Activated T-helper 17 cell treated with anti-CD3 and anti-CD28 coated beads, Interleukin-2, amount 50 U/mL, for 72 hours (primary cell): ENCODE measurements around the gene TADA3. TPM values are rescaled to one million over a fixed set of nuclear protein-coding genes. Genes with fewer than 3 reads are reported as not detected.

Source experiments
- ATAC-seq: fragments of 150-1000 bp; cut with Tn5 transposase; replicated peaks from 2 replicates; pipeline ENCODE4 v1.10.0; 2021; ENCODE audit warnings: mild to moderate bottlenecking, moderate library complexity
- H3K27ac Mint-ChIP-seq: one replicate; pipeline ENCODE4 v1.8.0; 2022; ENCODE audit warnings: mixed read lengths
- H3K27me3 Mint-ChIP-seq: one replicate; pipeline ENCODE4 v1.8.0; 2022; ENCODE audit warnings: mixed read lengths
- H3K36me3 Mint-ChIP-seq: one replicate; pipeline ENCODE4 v1.8.0; 2022; ENCODE audit warnings: low read depth, mild to moderate bottlenecking, mixed read lengths
- H3K4me1 Mint-ChIP-seq: one replicate; pipeline ENCODE4 v1.8.0; 2022; ENCODE audit warnings: mixed read lengths
- H3K4me3 Mint-ChIP-seq: one replicate; pipeline ENCODE4 v1.8.0; 2022; ENCODE audit warnings: mild to moderate bottlenecking, mixed read lengths
- H3K9me3 Mint-ChIP-seq: one replicate; pipeline ENCODE4 v1.8.0; 2022; ENCODE audit warnings: mixed read lengths
- total RNA-seq, 2 donors: library from RNA; stranded (reverse); gene quantifications; one replicate each; pipeline ENCODE4 v1.2.3, GENCODE V29; 2022

TADA3 gene
- total RNA-seq, 2 donors from 2014 or later, result 77.8 to 81.9 TPM

- peaks cover 6% of the 10 kb centered on the region for H3K4me1 Mint-ChIP-seq
- no peak for ATAC-seq
- no peaks in the 10 kb centered on the region for H3K9me3 Mint-ChIP-seq
- H3K4me3 Mint-ChIP-seq, result no peak overlapping the region
- H3K27ac Mint-ChIP-seq, result peak overlapping the region; percentile 3
- no peaks in the 10 kb centered on the region for H3K27me3 Mint-ChIP-seq
- H3K36me3 Mint-ChIP-seq, result peaks cover 7% of the 10 kb centered on the region
Measured at GRCh38 chr3:9818666-9819335, 26.5 kb upstream of the TADA3 start.

DNA sequence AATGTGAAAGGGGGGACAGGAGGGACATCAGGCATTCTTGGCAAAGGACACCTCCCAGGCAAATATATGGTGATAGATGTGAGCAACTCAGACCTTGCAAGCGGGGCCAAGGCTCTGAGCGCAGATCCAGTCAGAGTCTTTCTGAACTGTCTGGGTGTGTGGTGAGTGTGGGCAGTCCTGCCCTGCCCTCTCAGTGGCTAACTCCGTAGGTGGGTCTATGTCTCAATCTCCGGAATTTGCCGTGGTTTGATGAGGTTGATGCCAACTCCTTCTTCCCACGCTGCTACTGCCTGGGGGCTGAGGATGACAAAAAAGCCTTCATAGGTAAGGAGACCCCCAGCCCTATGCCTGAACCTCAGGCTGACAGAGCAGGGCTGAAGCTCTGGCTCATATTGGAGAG is 25.2 kb upstream of the TADA3 start:
- H3K9me3 Mint-ChIP-seq, result no peaks in the 10 kb centered on the region
- H3K27ac Mint-ChIP-seq, result no peak overlapping the region
- ATAC-seq, result peak; percentile 21
- peaks cover 18% of the 10 kb centered on the region for H3K36me3 Mint-ChIP-seq
- H3K4me1 Mint-ChIP-seq, result peaks cover 6% of the 10 kb centered on the region
- no peaks in the 10 kb centered on the region for H3K27me3 Mint-ChIP-seq
- no peak overlapping the region for H3K4me3 Mint-ChIP-seq

GRCh38 chr3:9815986-9816385 is 23.7 kb upstream of the TADA3 start:
- H3K27ac Mint-ChIP-seq, result no peak overlapping the region
- no peaks in the 10 kb centered on the region for H3K9me3 Mint-ChIP-seq
- H3K27me3 Mint-ChIP-seq, result no peaks in the 10 kb centered on the region

GRCh38 chr3:9812870-9813483 is 20.7 kb upstream of the TADA3 start:
- peaks cover 44% of the 10 kb centered on the region for H3K36me3 Mint-ChIP-seq
- H3K27ac Mint-ChIP-seq, result peak overlapping the region; percentile 30
- H3K9me3 Mint-ChIP-seq, result no peaks in the 10 kb centered on the region
- no peaks in the 10 kb centered on the region for H3K27me3 Mint-ChIP-seq
- H3K4me3 Mint-ChIP-seq, result no peak overlapping the region
- no peak for ATAC-seq
- H3K4me1 Mint-ChIP-seq, result peaks cover 30% of the 10 kb centered on the region

More at GRCh38 chr3:9815986-9816385, 23.7 kb upstream of the TADA3 start:
- H3K4me1 Mint-ChIP-seq, result peaks cover 13% of the 10 kb centered on the region
- peaks cover 29% of the 10 kb centered on the region for H3K36me3 Mint-ChIP-seq
- no peak for ATAC-seq
- no peak overlapping the region for H3K4me3 Mint-ChIP-seq

DNA sequence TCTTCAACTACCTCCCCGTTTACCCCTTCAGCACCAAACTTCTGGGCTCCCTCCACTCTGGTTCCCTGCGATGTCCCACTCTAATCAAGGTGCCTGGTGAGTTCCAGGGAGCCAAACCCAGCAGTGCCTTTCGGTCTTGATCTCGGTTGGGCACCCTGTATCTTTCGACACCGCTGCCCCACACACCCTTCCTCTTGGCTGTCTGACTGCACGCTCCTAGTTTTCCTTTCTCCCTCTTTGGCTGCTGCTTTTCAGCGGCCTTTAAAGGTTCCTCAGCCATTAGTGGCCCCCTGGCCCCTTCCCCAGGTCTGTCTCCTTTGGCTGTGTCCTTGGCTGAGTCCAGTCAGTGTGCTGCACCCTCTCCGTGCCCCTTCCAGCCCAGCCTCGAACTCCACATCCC is 18.6 kb upstream of the TADA3 start:
- Mint-ChIP-seq H3K27ac (peak overlapping the region; percentile 49), H3K9me3 (no peaks in the 10 kb centered on the region), H3K36me3 (peaks cover 63% of the 10 kb centered on the region), H3K27me3 (no peaks in the 10 kb centered on the region), H3K4me1 (peaks cover 34% of the 10 kb centered on the region), H3K4me3 (peak overlapping the region; percentile 88)
- ATAC-seq, result no peak

- Mint-ChIP-seq H3K27me3 (no peaks in the 10 kb centered on the region), H3K27ac (peak overlapping the region; percentile 49), H3K4me1 (peaks cover 34% of the 10 kb centered on the region), H3K4me3 (peak overlapping the region; percentile 88), H3K36me3 (peaks cover 68% of the 10 kb centered on the region), H3K9me3 (no peaks in the 10 kb centered on the region)
- ATAC-seq, result no peak
Measured at GRCh38 chr3:9810433-9810770, 18.1 kb upstream of the TADA3 start.

- Mint-ChIP-seq H3K4me1 (peaks cover 34% of the 10 kb centered on the region), H3K36me3 (peaks cover 74% of the 10 kb centered on the region), H3K27me3 (no peaks in the 10 kb centered on the region), H3K4me3 (peak within 1 kb of the TSS; percentile 88), H3K9me3 (no peaks in the 10 kb centered on the region), H3K27ac (peak within 1 kb of the TSS; percentile 96)
- ATAC-seq, result peak; percentile 46
Measured at GRCh38 chr3:9809615-9810432, 17.6 kb upstream of the TADA3 start, which contains the start of gene TTLL3. Gene TTLL3 (plus strand): TSS chr3:9810262. CDS start chr3:9810662, 400 bp downstream.

DNA sequence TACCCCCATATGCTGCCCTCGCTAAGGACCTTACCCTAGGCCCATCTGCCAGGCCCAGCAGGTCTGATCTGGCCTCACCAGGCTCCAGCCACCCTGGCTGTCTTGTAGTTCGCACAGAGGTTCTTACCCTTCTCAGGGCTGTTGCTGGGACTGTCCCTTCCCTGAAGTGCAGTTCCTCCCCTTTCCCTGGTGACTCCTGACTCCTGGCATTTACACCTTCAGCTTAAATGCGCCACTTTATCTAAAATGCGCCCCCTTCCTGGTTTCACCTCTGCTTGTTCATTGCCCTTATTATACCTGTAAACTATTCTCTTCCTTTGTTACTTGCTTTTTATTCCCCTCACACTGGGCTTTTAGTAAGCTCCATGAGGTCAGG is 17.0 kb upstream of the TADA3 start:
- Mint-ChIP-seq H3K27me3 (no peaks in the 10 kb centered on the region), H3K36me3 (peaks cover 80% of the 10 kb centered on the region), H3K27ac (peak overlapping the region; percentile 96), H3K4me3 (peak overlapping the region; percentile 88), H3K4me1 (peaks cover 34% of the 10 kb centered on the region), H3K9me3 (no peaks in the 10 kb centered on the region)
- peak; percentile 50 for ATAC-seq

- H3K4me1 Mint-ChIP-seq, result peaks cover 38% of the 10 kb centered on the region
- H3K36me3 Mint-ChIP-seq, result peaks cover 84% of the 10 kb centered on the region
- peak overlapping the region; percentile 88 for H3K4me3 Mint-ChIP-seq
- no peaks in the 10 kb centered on the region for H3K9me3 Mint-ChIP-seq
- H3K27me3 Mint-ChIP-seq, result no peaks in the 10 kb centered on the region
- peak overlapping the region; percentile 96 for H3K27ac Mint-ChIP-seq
- peak; percentile 81 for ATAC-seq
Measured at GRCh38 chr3:9808345-9809037, 16.2 kb upstream of the TADA3 start.

DNA sequence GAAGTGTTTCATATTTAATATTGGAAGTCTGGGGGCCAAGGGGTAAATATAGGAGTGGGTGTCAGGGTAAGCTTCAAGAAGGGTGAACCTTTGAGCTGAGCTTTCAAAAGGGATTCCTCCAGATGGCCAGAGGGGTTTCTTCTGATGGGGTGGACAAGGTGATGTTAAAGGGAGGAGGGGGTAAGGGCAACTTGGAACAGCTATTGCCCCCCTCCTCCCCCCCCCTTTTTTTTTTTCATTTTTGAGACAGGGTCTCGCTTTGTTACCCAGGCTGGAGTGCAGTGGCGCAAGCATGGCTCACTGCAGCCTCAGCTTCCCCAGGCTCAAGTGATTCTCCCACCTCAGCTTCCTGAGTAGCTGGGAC is 15.7 kb upstream of the TADA3 start:
- Mint-ChIP-seq H3K4me3 (peak overlapping the region; percentile 88), H3K4me1 (peaks cover 40% of the 10 kb centered on the region)

GRCh38 chr3:9806688-9807589 is 14.7 kb upstream of the TADA3 start:
- H3K9me3 Mint-ChIP-seq, result no peaks in the 10 kb centered on the region
- H3K4me3 Mint-ChIP-seq, result no peak overlapping the region
- H3K27me3 Mint-ChIP-seq, result no peaks in the 10 kb centered on the region
- H3K36me3 Mint-ChIP-seq, result peaks cover 90% of the 10 kb centered on the region
- peaks cover 40% of the 10 kb centered on the region for H3K4me1 Mint-ChIP-seq
- no peak for ATAC-seq
- H3K27ac Mint-ChIP-seq, result no peak overlapping the region

More for the DNA sequence above, 15.7 kb upstream of the TADA3 start:
- H3K9me3 Mint-ChIP-seq, result no peaks in the 10 kb centered on the region
- H3K27me3 Mint-ChIP-seq, result no peaks in the 10 kb centered on the region
- no peak for ATAC-seq
- H3K27ac Mint-ChIP-seq, result peak overlapping the region; percentile 96
- H3K36me3 Mint-ChIP-seq, result peaks cover 84% of the 10 kb centered on the region

GRCh38 chr3:9806137-9806536 is 13.9 kb upstream of the TADA3 start:
- peaks cover 90% of the 10 kb centered on the region for H3K36me3 Mint-ChIP-seq
- no peaks in the 10 kb centered on the region for H3K9me3 Mint-ChIP-seq
- ATAC-seq, result no peak
- peaks cover 34% of the 10 kb centered on the region for H3K4me1 Mint-ChIP-seq
- H3K27ac Mint-ChIP-seq, result no peak overlapping the region
- no peaks in the 10 kb centered on the region for H3K27me3 Mint-ChIP-seq
- no peak overlapping the region for H3K4me3 Mint-ChIP-seq

- no peaks in the 10 kb centered on the region for H3K9me3 Mint-ChIP-seq
- no peak for ATAC-seq
Measured at GRCh38 chr3:9804996-9805395, 12.7 kb upstream of the TADA3 start.

More at GRCh38 chr3:9804996-9805395, 12.7 kb upstream of the TADA3 start:
- H3K27ac Mint-ChIP-seq, result no peak overlapping the region
- H3K27me3 Mint-ChIP-seq, result no peaks in the 10 kb centered on the region
- H3K4me1 Mint-ChIP-seq, result peaks cover 27% of the 10 kb centered on the region
- H3K36me3 Mint-ChIP-seq, result peaks cover 94% of the 10 kb centered on the region
- H3K4me3 Mint-ChIP-seq, result no peak overlapping the region
